Measurements from ENCODE around the gene LY6G5C.
A peak's percentile ranks its signal among the peaks of the same experiment; 100 is the strongest.

Gene LY6G5C, protein sequence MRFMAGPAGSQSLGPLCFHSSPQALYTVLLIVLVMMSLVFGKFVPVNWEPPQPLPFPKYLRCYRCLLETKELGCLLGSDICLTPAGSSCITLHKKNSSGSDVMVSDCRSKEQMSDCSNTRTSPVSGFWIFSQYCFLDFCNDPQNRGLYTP

DNA sequence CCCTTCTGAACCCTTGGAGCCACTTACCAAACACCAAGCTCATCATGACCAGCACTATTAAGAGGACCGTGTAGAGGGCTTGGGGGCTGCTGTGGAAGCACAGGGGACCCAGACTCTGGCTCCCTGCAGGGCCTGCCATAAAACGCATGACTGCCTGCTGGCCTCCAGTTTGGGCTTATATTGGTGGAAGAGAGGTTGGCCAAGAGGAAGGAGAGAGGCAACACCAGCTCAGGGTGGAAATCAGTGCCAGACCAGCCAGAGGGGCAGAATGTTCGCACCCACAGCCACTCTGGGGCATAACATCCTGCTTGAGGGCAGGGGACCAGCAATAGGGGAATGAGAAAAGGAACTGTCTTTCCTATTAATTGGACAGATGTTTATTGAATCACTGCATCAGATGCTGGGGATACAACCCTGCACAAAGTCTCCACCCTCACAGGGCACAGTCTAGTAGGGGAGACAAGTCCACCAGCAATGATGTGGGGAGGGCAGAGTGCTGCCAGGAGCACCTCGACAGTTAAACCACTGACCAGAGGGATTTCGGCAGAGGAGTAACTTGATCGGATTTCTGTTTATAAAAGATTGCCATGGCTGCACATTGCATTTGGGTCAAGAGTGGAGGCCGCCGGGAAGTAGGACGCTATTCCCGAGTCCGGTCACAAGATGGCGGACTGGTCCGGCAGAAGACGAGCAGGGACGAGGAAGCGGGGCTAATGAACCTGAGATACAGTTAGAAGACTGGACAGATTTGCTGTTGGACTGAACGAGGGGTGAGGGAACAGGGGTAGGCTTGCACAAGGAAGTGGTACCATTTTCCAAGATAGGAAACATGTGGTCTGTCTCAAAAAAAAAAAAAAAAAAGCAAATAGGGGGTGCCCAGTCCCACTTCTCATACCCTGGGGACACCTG lies at the start of gene LY6G5C:
TSS of gene LY6G5C (minus strand) at position 842 of the 909 bp plus-strand sequence. CDS start at position 148, 694 bp downstream.
- DNase-seq (ENCODE audit: low read depth), result peak; percentile 69
- peak within 1 kb of the TSS; percentile 51 for H3K4me3 ChIP-seq (ENCODE audit: low read length)
- TF ChIP-seq, protein P1, sequence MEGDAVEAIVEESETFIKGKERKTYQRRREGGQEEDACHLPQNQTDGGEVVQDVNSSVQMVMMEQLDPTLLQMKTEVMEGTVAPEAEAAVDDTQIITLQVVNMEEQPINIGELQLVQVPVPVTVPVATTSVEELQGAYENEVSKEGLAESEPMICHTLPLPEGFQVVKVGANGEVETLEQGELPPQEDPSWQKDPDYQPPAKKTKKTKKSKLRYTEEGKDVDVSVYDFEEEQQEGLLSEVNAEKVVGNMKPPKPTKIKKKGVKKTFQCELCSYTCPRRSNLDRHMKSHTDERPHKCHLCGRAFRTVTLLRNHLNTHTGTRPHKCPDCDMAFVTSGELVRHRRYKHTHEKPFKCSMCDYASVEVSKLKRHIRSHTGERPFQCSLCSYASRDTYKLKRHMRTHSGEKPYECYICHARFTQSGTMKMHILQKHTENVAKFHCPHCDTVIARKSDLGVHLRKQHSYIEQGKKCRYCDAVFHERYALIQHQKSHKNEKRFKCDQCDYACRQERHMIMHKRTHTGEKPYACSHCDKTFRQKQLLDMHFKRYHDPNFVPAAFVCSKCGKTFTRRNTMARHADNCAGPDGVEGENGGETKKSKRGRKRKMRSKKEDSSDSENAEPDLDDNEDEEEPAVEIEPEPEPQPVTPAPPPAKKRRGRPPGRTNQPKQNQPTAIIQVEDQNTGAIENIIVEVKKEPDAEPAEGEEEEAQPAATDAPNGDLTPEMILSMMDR (conservative IDR thresholded peaks at IDR 0.05; ENCODE audit: low read depth, low read length), result peak; percentile 65

DNA sequence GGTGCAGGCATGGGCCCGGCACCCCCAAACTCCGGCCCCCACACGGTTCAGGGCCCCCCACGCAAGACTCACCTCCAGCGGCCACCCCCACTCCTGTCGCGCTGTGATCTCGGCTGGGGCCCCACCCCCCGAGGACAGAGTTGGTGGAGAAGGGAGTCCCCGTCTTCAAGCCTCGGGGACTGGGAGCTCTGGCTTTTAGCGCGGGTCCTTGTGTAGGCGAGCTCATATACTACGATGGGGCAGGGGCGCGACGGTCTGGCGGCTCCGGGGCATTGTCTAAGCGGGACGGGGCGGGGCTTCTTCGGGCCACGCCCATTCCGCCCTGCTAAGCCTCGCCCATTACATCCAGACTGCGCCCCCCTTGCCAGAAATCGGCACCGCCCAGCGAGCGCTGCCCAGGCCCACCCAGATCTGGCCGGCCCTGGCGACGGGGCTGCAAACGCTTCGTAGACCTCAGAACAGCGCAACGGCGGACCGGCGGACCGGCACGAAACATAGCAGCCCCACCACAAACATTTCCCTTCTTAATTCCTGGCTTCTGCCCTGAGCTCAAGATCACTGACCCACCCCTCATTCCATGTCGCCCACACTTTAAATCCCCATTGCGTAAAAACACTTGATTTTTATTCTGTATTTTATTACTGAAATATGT lies 49.2 kb upstream of the LY6G5C start:
- TF ChIP-seq, protein P1 (conservative IDR thresholded peaks at IDR 0.05; ENCODE audit: low read depth, low read length), result no peak
- peak overlapping the region; percentile 72 for H3K4me3 ChIP-seq (ENCODE audit: low read length)
- no peak for DNase-seq (ENCODE audit: low read depth)

DNA sequence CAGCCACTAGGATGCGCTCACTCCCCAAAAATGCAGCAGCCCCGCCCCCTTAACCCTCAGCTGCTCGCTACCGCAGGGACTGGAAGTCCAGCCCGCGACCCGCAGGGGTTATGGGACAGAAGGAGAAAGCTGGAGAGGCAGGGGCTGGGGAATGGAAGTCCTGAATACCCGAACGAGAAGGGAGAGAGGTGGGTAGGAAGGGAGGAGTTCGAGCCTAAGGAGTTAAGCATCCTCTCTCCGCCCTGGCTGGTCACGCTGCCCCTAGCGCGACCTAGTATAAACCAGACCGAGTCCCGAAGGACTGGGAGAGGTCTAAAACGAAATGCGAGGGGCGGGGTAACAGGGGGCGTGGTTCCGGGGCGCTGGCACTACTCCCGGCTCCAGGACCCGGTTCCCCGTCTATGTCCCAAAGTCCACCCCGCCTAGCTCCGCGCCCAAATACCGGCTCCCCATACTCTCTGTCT lies 48.7 kb upstream of the LY6G5C start:
- no peak for DNase-seq (ENCODE audit: low read depth)
- TF ChIP-seq, protein P1 (conservative IDR thresholded peaks at IDR 0.05; ENCODE audit: low read depth, low read length), result no peak
- H3K4me3 ChIP-seq (ENCODE audit: low read length), result peak overlapping the region; percentile 72

DNA sequence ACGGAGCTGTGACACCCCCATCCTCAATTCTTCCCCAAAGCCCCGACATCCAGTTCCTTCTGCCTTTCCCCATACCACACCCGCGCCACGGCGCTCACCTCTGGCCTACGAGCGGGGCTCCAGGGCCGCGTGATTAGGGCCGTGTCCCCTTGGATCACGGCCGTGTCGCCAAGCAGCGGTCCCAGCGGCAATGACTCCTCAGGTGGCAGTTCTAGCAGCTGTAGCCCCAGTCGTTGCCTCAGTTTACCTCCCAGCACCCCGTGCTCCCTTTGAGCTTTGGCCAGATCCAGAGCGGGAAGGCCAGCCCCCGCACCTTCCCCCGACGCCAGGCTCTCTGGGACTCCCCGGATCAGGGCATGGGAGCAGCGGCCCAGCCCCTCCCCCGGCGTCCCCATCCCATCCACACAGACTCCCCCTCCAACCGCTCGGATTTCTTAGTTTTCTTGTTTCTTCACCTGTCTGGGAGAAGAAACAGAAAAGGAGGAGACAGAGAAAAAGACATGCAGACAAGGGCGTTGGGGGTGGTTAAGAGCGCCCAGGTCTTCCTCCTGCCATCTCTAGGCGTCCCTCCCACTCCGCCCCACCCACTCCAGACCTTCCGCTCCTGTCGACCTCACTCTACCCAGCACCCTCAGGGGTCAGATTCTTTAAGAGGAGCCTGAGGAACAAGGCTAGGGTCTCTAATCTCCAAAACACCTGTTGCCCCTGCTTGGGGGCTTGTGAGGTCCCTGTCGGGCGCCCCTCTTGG lies 48.1 kb upstream of the LY6G5C start, which contains the start of gene DDAH2:
TSS of gene DDAH2 (minus strand) at position 533 of the 748 bp plus-strand sequence. CDS start at position 395, 138 bp downstream.
- DNase-seq (ENCODE audit: low read depth), result no peak
- H3K4me3 ChIP-seq (ENCODE audit: low read length), result peak within 1 kb of the TSS; percentile 72

DNA sequence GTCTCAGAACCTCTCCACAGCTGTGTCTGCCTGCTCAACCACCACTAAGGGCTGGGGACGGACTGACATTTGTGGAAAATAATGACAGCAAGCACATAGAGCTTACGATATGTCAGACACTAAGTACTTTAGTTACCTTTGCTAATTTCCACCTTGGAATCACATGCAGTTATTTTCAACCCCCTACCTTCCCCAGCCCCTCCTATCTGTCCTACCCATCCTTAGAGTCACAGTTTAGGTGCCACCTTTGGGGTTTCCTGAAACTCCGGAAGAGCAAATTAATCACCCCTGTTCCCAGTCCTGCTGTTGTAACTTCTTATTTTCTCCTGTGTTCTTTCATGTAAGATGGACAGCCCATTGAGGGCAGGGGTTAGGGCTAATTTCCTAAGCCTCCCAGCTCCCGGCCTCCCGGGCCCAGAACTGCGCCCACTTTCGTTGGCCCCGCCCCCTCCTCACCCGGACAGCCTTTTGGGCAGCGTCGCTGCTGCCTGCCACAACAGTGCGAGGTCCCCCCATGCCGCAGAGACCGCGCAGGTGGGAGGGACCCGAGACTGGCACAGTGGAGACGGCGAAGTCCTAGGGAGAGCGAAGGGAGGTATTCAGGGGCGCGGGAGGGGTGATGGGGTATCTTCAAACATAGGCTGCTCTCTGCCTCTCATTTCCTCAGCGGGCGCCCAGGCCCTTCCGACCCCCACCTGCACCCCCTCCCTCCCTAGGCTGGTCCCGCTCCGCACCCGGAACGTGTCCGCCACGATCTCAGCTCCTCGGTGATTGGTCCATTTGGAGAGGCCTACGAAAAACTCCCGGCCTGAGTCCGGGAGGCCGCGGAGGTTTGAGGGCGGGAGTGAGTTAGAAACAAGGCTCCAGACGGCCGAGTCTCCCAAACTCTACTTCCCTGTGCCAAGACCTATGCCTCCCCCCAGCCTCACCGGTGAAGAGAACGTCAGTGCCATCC lies 47.1 kb upstream of the LY6G5C start:
- DNase-seq (ENCODE audit: low read depth), result no peak
- peak overlapping the region; percentile 72 for H3K4me3 ChIP-seq (ENCODE audit: low read length)
- TF ChIP-seq, protein P1 (conservative IDR thresholded peaks at IDR 0.05; ENCODE audit: low read depth, low read length), result no peak

More for the DNA sequence above, 48.1 kb upstream of the LY6G5C start, which contains the start of gene DDAH2:
- TF ChIP-seq, protein P1 (conservative IDR thresholded peaks at IDR 0.05; ENCODE audit: low read depth, low read length), result peak; percentile 57
